ENCODE data around the gene IL13.
"Not testable (repeated sequence)": the region's sequence is repeated elsewhere in the genome, so short reads cannot be mapped to it uniquely, and the experiment has no call there.

The IL13 gene
- total RNA-seq: 0.38 to 605 (median 2.0) reads per million in 9 experiments

- no peaks in the 10 kb centered on the region for H3K9me3 Mint-ChIP-seq
- peak within 1 kb of the TSS; percentile 73 to 80 for H3K4me3 Mint-ChIP-seq
- H3K4me1 Mint-ChIP-seq (ENCODE audit: low read depth in 2 of 2): peaks cover 15 to 20% of the 10 kb centered on the region in 2 donors
- DNase-seq: no peak
- H3K27ac Mint-ChIP-seq: peak within 1 kb of the TSS in 1 of 2 donors; percentile 49
- H3K27me3 Mint-ChIP-seq: peaks cover 13 to 55% of the 10 kb centered on the region in 2 donors
- ATAC-seq (replicated peaks): no peak
- H3K36me3 Mint-ChIP-seq (ENCODE audit: insufficient read depth): peaks cover 3% of the 10 kb centered on the region
Observed at GRCh38 chr5:132657676-132658380, at the start of gene IL13. TSS of gene IL13 (plus strand) at chr5:132658173. CDS start at chr5:132658187, 14 bp downstream.

GRCh38 chr5:132611965-132612364 lies 46.0 kb upstream of the IL13 start:
- H3K36me3 Mint-ChIP-seq (ENCODE audit: insufficient read depth): peaks cover 32% of the 10 kb centered on the region
- H3K27me3 Mint-ChIP-seq: no peaks in the 10 kb centered on the region

DNA sequence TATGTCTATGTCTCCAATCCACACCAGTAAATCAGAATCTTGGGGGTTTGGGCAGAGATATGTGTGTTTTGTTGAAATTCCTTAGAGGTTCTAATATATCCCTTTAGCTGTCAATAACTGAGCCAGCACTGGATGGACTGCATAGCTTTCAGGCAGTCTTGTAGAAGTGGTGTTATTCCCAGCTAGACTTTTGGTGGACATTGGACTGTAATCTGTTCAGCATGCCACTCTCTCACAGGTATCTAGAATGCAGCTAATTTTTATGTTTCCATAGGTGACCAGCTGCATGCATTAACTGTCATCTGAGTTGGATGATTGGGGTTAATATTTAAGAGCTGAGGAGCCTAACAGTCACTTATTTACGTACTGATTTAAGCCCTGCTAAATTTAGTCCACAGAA lies 45.1 kb upstream of the IL13 start:
- Mint-ChIP-seq H3K27me3 (no peaks in the 10 kb centered on the region), H3K4me1 (ENCODE audit: low read depth in 2 of 2) (no peaks in the 10 kb centered on the region), H3K4me3 (no peak overlapping the region), H3K27ac (no peak overlapping the region), H3K36me3 (ENCODE audit: insufficient read depth) (peaks cover 40% of the 10 kb centered on the region), H3K9me3 (no peaks in the 10 kb centered on the region)
- ATAC-seq (replicated peaks): no peak
- DNase-seq: no peak

More at GRCh38 chr5:132611965-132612364, 46.0 kb upstream of the IL13 start:
- ATAC-seq (replicated peaks) (no peak), DNase-seq (no peak)
- Mint-ChIP-seq H3K9me3 (no peaks in the 10 kb centered on the region), H3K27ac (peak overlapping the region in 1 of 2 donors; percentile 39), H3K4me1 (ENCODE audit: low read depth in 2 of 2) (no peaks in the 10 kb centered on the region), H3K4me3 (no peak overlapping the region)

GRCh38 chr5:132621699-132622098 lies 36.3 kb upstream of the IL13 start:
- no peak for DNase-seq
- Mint-ChIP-seq H3K36me3 (ENCODE audit: insufficient read depth) (peaks cover 40% of the 10 kb centered on the region), H3K27me3 (no peaks in the 10 kb centered on the region), H3K27ac (no peak overlapping the region), H3K4me1 (ENCODE audit: low read depth in 2 of 2) (no peaks in the 10 kb centered on the region), H3K9me3 (no peaks in the 10 kb centered on the region), H3K4me3 (no peak overlapping the region)
- no peak for ATAC-seq (replicated peaks)

DNA sequence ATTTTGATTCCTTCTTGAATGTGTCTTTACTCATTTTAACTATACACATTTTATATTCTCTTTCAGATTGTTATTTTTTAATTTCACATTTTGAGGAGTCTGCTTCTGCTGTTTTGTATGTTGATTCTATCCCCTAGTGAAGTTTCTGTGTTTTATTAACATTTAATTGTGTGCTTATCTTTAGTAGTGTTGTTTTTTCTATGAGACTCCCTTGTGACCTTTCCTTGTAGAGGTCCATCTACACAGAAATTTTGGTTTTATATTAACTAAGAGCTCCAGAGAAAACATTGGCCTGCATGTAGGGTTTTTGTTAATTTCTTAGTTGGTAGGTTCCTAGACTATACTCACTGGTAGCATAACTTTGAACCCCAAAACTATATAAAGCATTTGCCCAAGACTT lies 35.4 kb upstream of the IL13 start:
- Mint-ChIP-seq H3K27ac (peak overlapping the region in 1 of 2 donors; percentile 19), H3K9me3 (no peaks in the 10 kb centered on the region), H3K36me3 (ENCODE audit: insufficient read depth) (peaks cover 34% of the 10 kb centered on the region), H3K4me3 (no peak overlapping the region), H3K27me3 (no peaks in the 10 kb centered on the region), H3K4me1 (ENCODE audit: low read depth in 2 of 2) (peaks cover 0 to 5% of the 10 kb centered on the region in 2 donors)
- ATAC-seq (replicated peaks) (no peak), DNase-seq (no peak)

- Mint-ChIP-seq H3K36me3 (ENCODE audit: insufficient read depth) (peaks cover 20% of the 10 kb centered on the region), H3K9me3 (no peaks in the 10 kb centered on the region)
- no peak for ATAC-seq (replicated peaks)
Observed at GRCh38 chr5:132627470-132627869, 30.5 kb upstream of the IL13 start.

DNA sequence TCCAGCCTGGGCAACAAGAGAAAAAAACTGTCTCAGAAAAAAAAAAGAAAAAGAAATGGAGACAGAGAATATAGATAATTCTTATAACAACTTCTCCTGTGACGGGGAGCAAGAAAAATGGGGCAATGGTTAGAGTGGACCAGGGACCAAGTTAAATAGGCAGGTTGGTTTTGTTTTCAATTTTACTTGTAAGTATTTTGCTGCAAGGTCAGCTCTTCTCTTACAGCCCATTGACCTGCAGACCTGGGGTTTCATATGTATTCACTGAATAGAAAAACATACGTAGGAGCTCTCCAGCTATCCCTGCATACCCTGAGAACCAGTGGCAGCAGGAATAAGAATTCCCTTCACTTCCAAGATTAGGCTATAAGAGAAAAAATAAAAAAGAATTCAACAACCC lies 29.2 kb upstream of the IL13 start:
- H3K9me3 Mint-ChIP-seq: no peaks in the 10 kb centered on the region
- no peaks in the 10 kb centered on the region for H3K27me3 Mint-ChIP-seq
- ATAC-seq (replicated peaks) (no peak), DNase-seq (no peak)
- H3K4me1 Mint-ChIP-seq (ENCODE audit: low read depth in 2 of 2): peaks cover 3 to 21% of the 10 kb centered on the region in 2 donors
- H3K36me3 Mint-ChIP-seq (ENCODE audit: insufficient read depth): peaks cover 10% of the 10 kb centered on the region
- H3K4me3 Mint-ChIP-seq: no peak overlapping the region
- peak overlapping the region; percentile 2 to 71 for H3K27ac Mint-ChIP-seq

More at GRCh38 chr5:132627470-132627869, 30.5 kb upstream of the IL13 start:
- Mint-ChIP-seq H3K4me1 (ENCODE audit: low read depth in 2 of 2) (peaks cover 3 to 21% of the 10 kb centered on the region in 2 donors), H3K27me3 (no peaks in the 10 kb centered on the region), H3K27ac (peak overlapping the region in 1 of 2 donors; percentile 42), H3K4me3 (no peak overlapping the region)
- no peak for DNase-seq

GRCh38 chr5:132629230-132629944 lies 28.6 kb upstream of the IL13 start:
- H3K27ac Mint-ChIP-seq: peak overlapping the region; percentile 2 to 71

DNA sequence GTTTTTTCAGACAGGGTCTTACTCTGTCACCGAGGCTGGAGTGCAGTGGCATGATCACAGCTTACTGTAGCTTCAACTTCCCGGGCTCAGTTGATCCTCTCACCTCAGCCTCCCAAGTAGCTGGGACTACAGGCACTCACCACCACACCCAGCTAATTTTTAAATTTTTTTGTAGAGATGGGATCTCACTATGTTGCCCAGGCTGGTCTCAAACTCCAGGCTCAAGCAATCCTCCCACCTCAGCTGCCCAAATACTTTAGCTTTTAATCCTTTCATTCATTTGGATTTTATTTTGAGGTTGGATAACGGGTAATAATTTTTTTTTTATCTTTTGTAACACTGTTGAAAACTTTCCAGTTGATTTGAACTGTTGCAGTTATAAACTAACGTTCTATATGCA lies 24.4 kb upstream of the IL13 start:
- Mint-ChIP-seq H3K4me1 (ENCODE audit: low read depth in 2 of 2) (peaks cover 7 to 12% of the 10 kb centered on the region in 2 donors), H3K36me3 (ENCODE audit: insufficient read depth) (peaks cover 19% of the 10 kb centered on the region)
- H3K27me3 Mint-ChIP-seq; H3K9me3 Mint-ChIP-seq; DNase-seq; H3K27ac Mint-ChIP-seq; ATAC-seq (replicated peaks); H3K4me3 Mint-ChIP-seq: not testable (repeated sequence)

More at GRCh38 chr5:132629230-132629944, 28.6 kb upstream of the IL13 start:
- ATAC-seq (replicated peaks) (peak; percentile 51), DNase-seq (no peak)
- peak overlapping the region in 1 of 2 donors; percentile 0 for H3K4me3 Mint-ChIP-seq
- H3K9me3 Mint-ChIP-seq: no peaks in the 10 kb centered on the region
- peaks cover 10% of the 10 kb centered on the region for H3K36me3 Mint-ChIP-seq (ENCODE audit: insufficient read depth)
- peaks cover 3 to 21% of the 10 kb centered on the region in 2 donors for H3K4me1 Mint-ChIP-seq (ENCODE audit: low read depth in 2 of 2)
- no peaks in the 10 kb centered on the region for H3K27me3 Mint-ChIP-seq

DNA sequence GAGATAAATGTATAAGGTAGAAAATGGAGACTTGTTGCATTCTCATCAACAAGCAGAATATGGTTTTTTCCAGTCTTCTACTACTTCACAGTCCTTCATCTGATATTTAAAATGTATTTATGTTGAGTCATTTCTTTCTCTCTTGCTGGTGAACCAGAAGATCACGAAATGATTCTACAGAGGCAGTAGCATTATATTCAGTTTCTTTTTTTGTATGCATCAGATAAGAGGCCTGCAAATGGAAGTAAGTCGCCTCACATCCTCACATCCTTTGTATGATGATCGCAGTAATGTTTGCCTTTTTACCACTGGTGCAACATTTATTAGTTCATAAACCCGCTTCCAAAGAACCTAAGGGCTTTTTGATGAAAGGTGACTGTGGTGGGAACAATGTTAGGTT lies 22.1 kb upstream of the IL13 start:
- Mint-ChIP-seq H3K4me1 (ENCODE audit: low read depth in 2 of 2) (peaks cover 4% of the 10 kb centered on the region in 2 donors), H3K4me3 (no peak overlapping the region), H3K27ac (peak overlapping the region in 1 of 2 donors; percentile 65), H3K36me3 (ENCODE audit: insufficient read depth) (peaks cover 28% of the 10 kb centered on the region), H3K27me3 (no peaks in the 10 kb centered on the region), H3K9me3 (no peaks in the 10 kb centered on the region)
- ATAC-seq (replicated peaks) (no peak), DNase-seq (no peak)

DNA sequence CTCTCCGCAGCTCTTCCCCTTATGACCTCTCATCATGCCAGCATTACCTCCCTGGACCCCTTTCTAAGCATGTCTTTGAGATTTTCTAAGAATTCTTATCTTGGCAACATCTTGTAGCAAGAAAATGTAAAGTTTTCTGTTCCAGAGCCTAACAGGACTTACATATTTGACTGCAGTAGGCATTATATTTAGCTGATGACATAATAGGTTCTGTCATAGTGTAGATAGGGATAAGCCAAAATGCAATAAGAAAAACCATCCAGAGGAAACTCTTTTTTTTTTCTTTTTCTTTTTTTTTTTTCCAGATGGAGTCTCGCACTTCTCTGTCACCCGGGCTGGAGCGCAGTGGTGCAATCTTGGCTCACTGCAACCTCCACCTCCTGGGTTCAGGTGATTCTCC lies 20.7 kb upstream of the IL13 start:
- peaks cover 4% of the 10 kb centered on the region in 2 donors for H3K4me1 Mint-ChIP-seq (ENCODE audit: low read depth in 2 of 2)
- peak overlapping the region in 1 of 2 donors; percentile 77 for H3K27ac Mint-ChIP-seq

DNA sequence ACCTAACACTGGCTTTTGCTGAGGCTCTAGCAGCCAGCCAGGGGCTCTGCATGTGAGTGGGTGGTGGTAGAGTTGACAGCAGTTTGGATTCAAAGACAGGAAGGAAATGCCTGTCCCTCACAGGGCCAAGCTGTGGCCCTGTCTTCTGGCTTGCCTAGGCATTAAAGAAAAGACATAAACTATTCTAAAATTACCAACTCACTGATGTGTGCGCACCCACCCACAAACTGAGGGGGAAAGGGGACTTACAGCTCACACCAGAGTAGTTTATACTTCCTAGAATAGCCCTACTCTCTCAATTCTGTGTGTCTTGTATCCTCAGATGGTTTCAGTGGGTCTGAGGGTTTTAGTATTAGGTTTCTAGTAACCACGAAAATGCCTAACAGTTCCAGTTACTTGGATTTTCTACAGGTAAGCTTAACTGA lies 18.3 kb upstream of the IL13 start:
- Mint-ChIP-seq H3K27ac (peak overlapping the region in 1 of 2 donors; percentile 65), H3K36me3 (ENCODE audit: insufficient read depth) (peaks cover 43% of the 10 kb centered on the region), H3K27me3 (no peaks in the 10 kb centered on the region), H3K4me3 (no peak overlapping the region), H3K4me1 (ENCODE audit: low read depth in 2 of 2) (peaks cover 4% of the 10 kb centered on the region in 2 donors), H3K9me3 (no peaks in the 10 kb centered on the region)
- ATAC-seq (replicated peaks): no peak
- no peak for DNase-seq

More for the DNA sequence above, 20.7 kb upstream of the IL13 start:
- H3K9me3 Mint-ChIP-seq: no peaks in the 10 kb centered on the region
- H3K27me3 Mint-ChIP-seq: no peaks in the 10 kb centered on the region
- no peak for DNase-seq
- no peak for ATAC-seq (replicated peaks)
- no peak overlapping the region for H3K4me3 Mint-ChIP-seq
- peaks cover 34% of the 10 kb centered on the region for H3K36me3 Mint-ChIP-seq (ENCODE audit: insufficient read depth)

DNA sequence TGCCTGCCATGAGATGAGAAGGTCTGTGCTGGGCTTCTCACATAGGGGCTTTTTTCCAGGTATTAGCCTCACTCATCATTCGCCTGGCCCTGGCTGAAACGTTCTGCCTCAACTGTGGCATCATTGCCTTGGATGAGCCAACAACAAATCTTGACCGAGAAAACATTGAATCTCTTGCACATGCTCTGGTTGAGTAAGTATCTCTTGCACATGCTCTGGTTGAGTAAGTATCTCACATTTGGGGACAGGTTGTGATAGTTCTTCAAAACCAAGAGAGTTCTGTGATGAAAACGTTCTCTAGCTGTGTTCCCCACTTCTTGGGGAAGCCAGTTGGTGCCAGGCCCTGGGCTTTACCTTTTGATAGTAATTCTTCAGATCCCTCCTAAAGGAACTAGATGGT lies 17.4 kb upstream of the IL13 start:
- Mint-ChIP-seq H3K27me3 (no peaks in the 10 kb centered on the region), H3K4me3 (no peak overlapping the region), H3K36me3 (ENCODE audit: insufficient read depth) (peaks cover 43% of the 10 kb centered on the region), H3K27ac (peak overlapping the region in 1 of 2 donors; percentile 65), H3K4me1 (ENCODE audit: low read depth in 2 of 2) (peaks cover under 1% of the 10 kb centered on the region in 2 donors), H3K9me3 (no peaks in the 10 kb centered on the region)
- ATAC-seq (replicated peaks) (no peak), DNase-seq (no peak)
